Measurements from ENCODE around the gene PRKAG3. TPM values are rescaled to one million over a fixed set of nuclear protein-coding genes. Genes with fewer than 3 reads are reported as not detected.
"Not testable (repeated sequence)": the region's sequence is repeated elsewhere in the genome, so short reads cannot be mapped to it uniquely, and the experiment has no call there.

The PRKAG3 gene
- total RNA-seq, 1 experiment from 2014 or later: not detected

- Histone ChIP-seq H3K9me3 (ENCODE audit: low read depth, low read length, poor library complexity, severe bottlenecking) (no peaks in the 10 kb centered on the region), H3K27me3 (replicated peaks; ENCODE audit: insufficient read depth, low read depth, low read length, poor library complexity) (peaks cover 5% of the 10 kb centered on the region), H3K4me1 (ENCODE audit: insufficient read depth, low read length, poor library complexity, severe bottlenecking) (no peaks in the 10 kb centered on the region), H3K4me3 (ENCODE audit: low read depth, low read length, poor library complexity, severe bottlenecking) (no peak overlapping the region), H3K27ac (ENCODE audit: low read depth, low read length, poor library complexity, severe bottlenecking) (no peak overlapping the region), H3K36me3 (ENCODE audit: insufficient read depth, low read length, poor library complexity, severe bottlenecking) (no peaks in the 10 kb centered on the region)
- no peak for TF ChIP-seq EZH2 (IDR thresholded peaks at IDR 0.05; ENCODE audit: borderline replicate concordance, low read depth, low read length, poor library complexity, severe bottlenecking)
- TF ChIP-seq, protein P1, sequence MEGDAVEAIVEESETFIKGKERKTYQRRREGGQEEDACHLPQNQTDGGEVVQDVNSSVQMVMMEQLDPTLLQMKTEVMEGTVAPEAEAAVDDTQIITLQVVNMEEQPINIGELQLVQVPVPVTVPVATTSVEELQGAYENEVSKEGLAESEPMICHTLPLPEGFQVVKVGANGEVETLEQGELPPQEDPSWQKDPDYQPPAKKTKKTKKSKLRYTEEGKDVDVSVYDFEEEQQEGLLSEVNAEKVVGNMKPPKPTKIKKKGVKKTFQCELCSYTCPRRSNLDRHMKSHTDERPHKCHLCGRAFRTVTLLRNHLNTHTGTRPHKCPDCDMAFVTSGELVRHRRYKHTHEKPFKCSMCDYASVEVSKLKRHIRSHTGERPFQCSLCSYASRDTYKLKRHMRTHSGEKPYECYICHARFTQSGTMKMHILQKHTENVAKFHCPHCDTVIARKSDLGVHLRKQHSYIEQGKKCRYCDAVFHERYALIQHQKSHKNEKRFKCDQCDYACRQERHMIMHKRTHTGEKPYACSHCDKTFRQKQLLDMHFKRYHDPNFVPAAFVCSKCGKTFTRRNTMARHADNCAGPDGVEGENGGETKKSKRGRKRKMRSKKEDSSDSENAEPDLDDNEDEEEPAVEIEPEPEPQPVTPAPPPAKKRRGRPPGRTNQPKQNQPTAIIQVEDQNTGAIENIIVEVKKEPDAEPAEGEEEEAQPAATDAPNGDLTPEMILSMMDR (conservative IDR thresholded peaks at IDR 0.05; ENCODE audit: low read depth, low read length): no peak
- POLR2A ChIA-PET (ENCODE audit: low non-redundant PET): no interaction called here
- no TSS peak for BruUV-seq (replicated peaks)
- no peak for DNase-seq (ENCODE audit: low spot score)
- intact Hi-C loops (cut with micrococcal nuclease; ENCODE audit: unreplicated experiment): no loop called here
- CTCF ChIA-PET: no interaction called here
Measured at GRCh38 chr2:218776488-218776887, 55.1 kb downstream of the PRKAG3 start.

GRCh38 chr2:218773881-218774280 lies 57.7 kb downstream of the PRKAG3 start:
- intact Hi-C loops (cut with micrococcal nuclease; ENCODE audit: unreplicated experiment): no loop called here
- DNase-seq (ENCODE audit: low spot score): no peak
- ChIA-PET CTCF (no interaction called here), POLR2A (ENCODE audit: low non-redundant PET) (no interaction called here)
- no peak for TF ChIP-seq EZH2 (IDR thresholded peaks at IDR 0.05; ENCODE audit: borderline replicate concordance, low read depth, low read length, poor library complexity, severe bottlenecking)
- TF ChIP-seq, protein P1 (conservative IDR thresholded peaks at IDR 0.05; ENCODE audit: low read depth, low read length): no peak
- Histone ChIP-seq H3K27me3 (replicated peaks; ENCODE audit: insufficient read depth, low read depth, low read length, poor library complexity) (no peaks in the 10 kb centered on the region), H3K27ac (ENCODE audit: low read depth, low read length, poor library complexity, severe bottlenecking) (no peak overlapping the region), H3K4me1 (ENCODE audit: insufficient read depth, low read length, poor library complexity, severe bottlenecking) (no peaks in the 10 kb centered on the region), H3K36me3 (ENCODE audit: insufficient read depth, low read length, poor library complexity, severe bottlenecking) (no peaks in the 10 kb centered on the region), H3K9me3 (ENCODE audit: low read depth, low read length, poor library complexity, severe bottlenecking) (no peaks in the 10 kb centered on the region), H3K4me3 (ENCODE audit: low read depth, low read length, poor library complexity, severe bottlenecking) (no peak overlapping the region)
- BruUV-seq (replicated peaks): no TSS peak

- H3K9me3 ChIP-seq (ENCODE audit: low read depth, low read length, poor library complexity, severe bottlenecking); H3K27me3 ChIP-seq (replicated peaks; ENCODE audit: insufficient read depth, low read depth, low read length, poor library complexity); BruUV-seq (replicated peaks); H3K27ac ChIP-seq (ENCODE audit: low read depth, low read length, poor library complexity, severe bottlenecking); DNase-seq (ENCODE audit: low spot score); CTCF ChIA-PET; H3K4me3 ChIP-seq (ENCODE audit: low read depth, low read length, poor library complexity, severe bottlenecking); H3K36me3 ChIP-seq (ENCODE audit: insufficient read depth, low read length, poor library complexity, severe bottlenecking); POLR2A ChIA-PET (ENCODE audit: low non-redundant PET); H3K4me1 ChIP-seq (ENCODE audit: insufficient read depth, low read length, poor library complexity, severe bottlenecking); intact Hi-C loops (cut with micrococcal nuclease; ENCODE audit: unreplicated experiment): not testable (repeated sequence)
Measured at GRCh38 chr2:218772759-218773158, 58.8 kb downstream of the PRKAG3 start.

Small RNA genes within 50 kb of the gene (microRNA-seq; reads per million reads assigned to microRNA genes)
- not detected for gene MIR9500

Other genes with a start within 250 kb of the PRKAG3 start
- gene PLCD4, start 223.9 kb downstream of the PRKAG3 start, total RNA-seq (2021): 0.24 and 0.39 TPM in 2 replicates
- 53.3 and 65.3 TPM in 2 replicates for gene ZNF142, start 172.2 kb downstream of the PRKAG3 start, total RNA-seq (2021)
- gene BCS1L, start 172.1 kb downstream of the PRKAG3 start, total RNA-seq (2021): 70.6 and 74.1 TPM in 2 replicates
- 39.4 TPM in 2 replicates for gene RNF25, start 159.8 kb downstream of the PRKAG3 start, total RNA-seq (2021)
- 69.3 and 73.3 TPM in 2 replicates for gene STK36, start 159.7 kb downstream of the PRKAG3 start, total RNA-seq (2021)
- gene TTLL4, start 121.0 kb downstream of the PRKAG3 start, total RNA-seq (2021): 91.8 and 100 TPM in 2 replicates
- 1.2 TPM in 2 replicates for gene CYP27A1, start 49.7 kb downstream of the PRKAG3 start, total RNA-seq (2021)
- not detected in 2 replicates for gene WNT6, start 28.0 kb upstream of the PRKAG3 start, total RNA-seq (2021)
- gene WNT10A, start 49.0 kb upstream of the PRKAG3 start, total RNA-seq (2021): 0.47 and 0.81 TPM in 2 replicates
- 0.37 and 0.44 TPM in 2 replicates for gene CDK5R2, start 127.9 kb upstream of the PRKAG3 start, total RNA-seq (2021)
- gene FEV, start 153.4 kb upstream of the PRKAG3 start, total RNA-seq (2021): 8.0 and 12.6 TPM in 2 replicates
- 1.1 and 1.3 TPM in 2 replicates for gene CRYBA2, start 161.6 kb upstream of the PRKAG3 start, total RNA-seq (2021)
- gene CFAP65, start 209.7 kb upstream of the PRKAG3 start, total RNA-seq (2021): 0.13 and 0.83 TPM in 2 replicates
- 0.15 TPM in 2 replicates for gene IHH, start 229.1 kb upstream of the PRKAG3 start, total RNA-seq (2021)